Neutrophil (primary cell): Measurements from ENCODE around the gene ZNF208.

Source experiments
- H3K27ac ChIP-seq: fragments of 200-600 bp; sonication (generic); 2 replicates; pipeline ENCODE4 v1.5.1; 2016; ENCODE audit warnings: mild to moderate bottlenecking, moderate library complexity
- H3K27me3 ChIP-seq: fragments of 200-600 bp; sonication (generic); 2 replicates; pipeline ENCODE4 v1.6.0; 2016; ENCODE audit warnings: mild to moderate bottlenecking
- H3K36me3 ChIP-seq: fragments of 200-600 bp; sonication (generic); 2 replicates; pipeline ENCODE4 v1.5.1; 2017
- H3K4me1 ChIP-seq, 2 experiments: fragments of 200-600 bp in 1 of 2; sonication (generic) in 1 of 2; 1 replicate in 1 of 2; 2 replicates in 1 of 2; pipeline versions ENCODE4 v1.5.1 to v1.6.1; 2013 to 2016; ENCODE audit warnings: low read depth in 1 of 2, low read length in 1 of 2, mild to moderate bottlenecking in 1 of 2, moderate library complexity in 1 of 2; ENCODE audit not compliant: control insufficient read depth in 1 of 2, insufficient read depth in 1 of 2
- H3K4me3 ChIP-seq, 2 experiments: fragments of 200-600 bp in 1 of 2; sonication (generic) in 1 of 2; 1 replicate in 1 of 2; 2 replicates in 1 of 2; pipeline ENCODE4 v1.5.1; 2013 to 2016; ENCODE audit warnings: low read depth in 1 of 2, low read length in 1 of 2, mild to moderate bottlenecking in 1 of 2, moderate library complexity in 1 of 2
- H3K9me3 ChIP-seq: fragments of 200-600 bp; sonication (generic); 2 replicates; pipeline ENCODE4 v1.5.1; 2016
- CTCF ChIP-seq: fragments of 200-600 bp; sonication (generic); IDR thresholded peaks from 2 replicates; pipeline ENCODE4 v1.5.1; 2016; ENCODE audit warnings: antibody characterized with exemption

ZNF208 gene

GRCh38 chr19:21947775-21948174 lies 63.0 kb downstream of the ZNF208 start:
- H3K36me3 ChIP-seq, result no peaks in the 10 kb centered on the region
- no peaks in the 10 kb centered on the region for H3K4me1 ChIP-seq
- H3K9me3 ChIP-seq, result peaks cover 28% of the 10 kb centered on the region
- H3K27me3 ChIP-seq, result no peaks in the 10 kb centered on the region
- TF ChIP-seq CTCF, result no peak
- H3K4me3 ChIP-seq, result no peak overlapping the region
- no peak overlapping the region for H3K27ac ChIP-seq

GRCh38 chr19:21940684-21941083 lies 70.1 kb downstream of the ZNF208 start:
- Histone ChIP-seq H3K4me1 (no peaks in the 10 kb centered on the region), H3K9me3 (peaks cover 9% of the 10 kb centered on the region), H3K4me3 (no peak overlapping the region), H3K36me3 (no peaks in the 10 kb centered on the region), H3K27me3 (no peaks in the 10 kb centered on the region), H3K27ac (no peak overlapping the region)
- no peak for TF ChIP-seq CTCF

- Histone ChIP-seq H3K27me3 (no peaks in the 10 kb centered on the region), H3K4me3 (no peak overlapping the region), H3K27ac (no peak overlapping the region), H3K9me3 (peaks cover 14% of the 10 kb centered on the region), H3K4me1 (no peaks in the 10 kb centered on the region), H3K36me3 (no peaks in the 10 kb centered on the region)
- TF ChIP-seq CTCF, result no peak
Measured at GRCh38 chr19:21934593-21934992, 76.2 kb downstream of the ZNF208 start.

GRCh38 chr19:21934131-21934530 lies 76.6 kb downstream of the ZNF208 start:
- H3K9me3 ChIP-seq, result peaks cover 14% of the 10 kb centered on the region
- H3K4me1 ChIP-seq, result no peaks in the 10 kb centered on the region
- no peak overlapping the region for H3K4me3 ChIP-seq
- no peaks in the 10 kb centered on the region for H3K27me3 ChIP-seq
- H3K36me3 ChIP-seq, result no peaks in the 10 kb centered on the region
- no peak overlapping the region for H3K27ac ChIP-seq
- TF ChIP-seq CTCF, result no peak

GRCh38 chr19:21922276-21922675 lies 88.5 kb downstream of the ZNF208 start:
- no peaks in the 10 kb centered on the region for H3K4me1 ChIP-seq
- H3K27me3 ChIP-seq, result no peaks in the 10 kb centered on the region
- no peak overlapping the region for H3K27ac ChIP-seq
- no peaks in the 10 kb centered on the region for H3K36me3 ChIP-seq
- H3K4me3 ChIP-seq, result no peak overlapping the region
- H3K9me3 ChIP-seq, result peaks cover under 1% of the 10 kb centered on the region
- TF ChIP-seq CTCF, result no peak

- Histone ChIP-seq H3K4me3 (no peak overlapping the region), H3K4me1 (no peaks in the 10 kb centered on the region), H3K9me3 (peaks cover 5% of the 10 kb centered on the region), H3K27me3 (no peaks in the 10 kb centered on the region), H3K36me3 (no peaks in the 10 kb centered on the region), H3K27ac (no peak overlapping the region)
- TF ChIP-seq CTCF, result no peak
Measured at GRCh38 chr19:21921691-21922180, 89.0 kb downstream of the ZNF208 start.
